SK-N-SH (cell line): Measurements from ENCODE around the gene ZNF277.

Experiments
- CHD2 ChIP-seq: fragments of 150-350 bp; IDR thresholded peaks from 2 replicates; pipeline ENCODE4 v1.6.1; 2018; ENCODE audit warnings: low read length; ENCODE audit not compliant: partially characterized antibody
- ELF1 ChIP-seq: IDR thresholded peaks from 2 replicates; pipeline ENCODE4 v1.4.0; 2012
- EP300 ChIP-seq, 2 experiments: IDR thresholded peaks; 2 replicates each; pipeline versions ENCODE4 v1.4.0 to v1.6.1; 2012; ENCODE audit warnings: borderline replicate concordance in 1 of 2, low read depth in 1 of 2, low read length in 1 of 2
- EZH2phosphoT487 ChIP-seq: fragments of 200-600 bp; sonication (generic); IDR thresholded peaks from 2 replicates; pipeline ENCODE4 v1.6.1; 2017; ENCODE audit warnings: low read depth, mixed run types, mild to moderate bottlenecking, antibody characterized with exemption, moderate library complexity, borderline replicate concordance
- FOXM1 ChIP-seq: IDR thresholded peaks from 2 replicates; pipeline ENCODE4 v1.4.0; 2012; ENCODE audit warnings: low read depth, mild to moderate bottlenecking
- GABPA ChIP-seq: IDR thresholded peaks from 2 replicates; pipeline ENCODE4 v1.4.0; 2012; ENCODE audit warnings: low read depth, mild to moderate bottlenecking
- POLR2AphosphoS5 ChIP-seq: IDR thresholded peaks from 2 replicates; pipeline ENCODE4 v1.6.1; 2012; ENCODE audit warnings: low read depth, low read length
- SIN3A ChIP-seq: IDR thresholded peaks from 2 replicates; pipeline ENCODE4 v1.6.1; 2012; ENCODE audit warnings: low read depth, mild to moderate bottlenecking, low read length, moderate library complexity, borderline replicate concordance
- TAF1 ChIP-seq: IDR thresholded peaks from 2 replicates; pipeline ENCODE4 v1.6.1; 2012; ENCODE audit warnings: low read depth, mild to moderate bottlenecking, low read length, moderate library complexity, borderline replicate concordance
- USF2 ChIP-seq: fragments of 150-350 bp; IDR thresholded peaks from 2 replicates; pipeline ENCODE4 v1.6.1; 2017; ENCODE audit warnings: antibody characterized with exemption, low read length, low read depth, borderline replicate concordance
- YY1 ChIP-seq: IDR thresholded peaks from 2 replicates; pipeline ENCODE4 v1.4.0; 2012; ENCODE audit warnings: low read depth, mild to moderate bottlenecking
- TF ChIP-seq, protein P1 (sequence below): IDR thresholded peaks from 2 replicates; pipeline ENCODE4 v1.4.0; 2012; ENCODE audit warnings: low read depth
- TF ChIP-seq, protein P2 (sequence below): fragments of 200-600 bp; sonication (generic); IDR thresholded peaks from 2 replicates; pipeline ENCODE4 v1.6.1; 2017; ENCODE audit warnings: antibody characterized with exemption, mild to moderate bottlenecking, moderate library complexity
- TF ChIP-seq, protein P3 (sequence below): IDR thresholded peaks from 2 replicates; pipeline ENCODE4 v1.6.1; 2012; ENCODE audit warnings: mild to moderate bottlenecking, low read depth, low read length, moderate library complexity

DNA sequence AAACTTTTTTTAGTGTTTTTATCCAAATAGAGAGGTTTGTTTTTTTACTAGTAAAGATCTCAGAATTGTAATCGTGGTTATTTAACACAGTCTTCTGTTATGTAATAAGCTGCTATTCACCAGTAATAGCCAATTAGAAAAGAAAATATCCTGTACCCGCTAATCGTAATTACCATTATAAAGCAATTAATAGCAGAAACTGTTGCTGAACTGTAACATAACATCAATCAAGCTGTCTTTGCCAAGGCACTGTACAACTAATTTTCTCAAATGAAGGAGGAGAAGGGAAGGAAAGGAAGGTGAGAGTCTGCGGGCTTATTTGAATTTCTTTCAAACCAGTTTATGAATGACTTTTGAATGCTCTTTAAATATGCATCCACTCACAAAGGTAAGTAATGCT is 9.3 kb downstream of the ZNF277 start:
- TF ChIP-seq, protein P1, sequence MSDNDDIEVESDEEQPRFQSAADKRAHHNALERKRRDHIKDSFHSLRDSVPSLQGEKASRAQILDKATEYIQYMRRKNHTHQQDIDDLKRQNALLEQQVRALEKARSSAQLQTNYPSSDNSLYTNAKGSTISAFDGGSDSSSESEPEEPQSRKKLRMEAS, result no peak
- TF ChIP-seq, protein P2, sequence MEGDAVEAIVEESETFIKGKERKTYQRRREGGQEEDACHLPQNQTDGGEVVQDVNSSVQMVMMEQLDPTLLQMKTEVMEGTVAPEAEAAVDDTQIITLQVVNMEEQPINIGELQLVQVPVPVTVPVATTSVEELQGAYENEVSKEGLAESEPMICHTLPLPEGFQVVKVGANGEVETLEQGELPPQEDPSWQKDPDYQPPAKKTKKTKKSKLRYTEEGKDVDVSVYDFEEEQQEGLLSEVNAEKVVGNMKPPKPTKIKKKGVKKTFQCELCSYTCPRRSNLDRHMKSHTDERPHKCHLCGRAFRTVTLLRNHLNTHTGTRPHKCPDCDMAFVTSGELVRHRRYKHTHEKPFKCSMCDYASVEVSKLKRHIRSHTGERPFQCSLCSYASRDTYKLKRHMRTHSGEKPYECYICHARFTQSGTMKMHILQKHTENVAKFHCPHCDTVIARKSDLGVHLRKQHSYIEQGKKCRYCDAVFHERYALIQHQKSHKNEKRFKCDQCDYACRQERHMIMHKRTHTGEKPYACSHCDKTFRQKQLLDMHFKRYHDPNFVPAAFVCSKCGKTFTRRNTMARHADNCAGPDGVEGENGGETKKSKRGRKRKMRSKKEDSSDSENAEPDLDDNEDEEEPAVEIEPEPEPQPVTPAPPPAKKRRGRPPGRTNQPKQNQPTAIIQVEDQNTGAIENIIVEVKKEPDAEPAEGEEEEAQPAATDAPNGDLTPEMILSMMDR, result no peak
- TF ChIP-seq TAF1, result no peak
- no peak for TF ChIP-seq POLR2AphosphoS5
- no peak for TF ChIP-seq CHD2
- TF ChIP-seq, protein P3, sequence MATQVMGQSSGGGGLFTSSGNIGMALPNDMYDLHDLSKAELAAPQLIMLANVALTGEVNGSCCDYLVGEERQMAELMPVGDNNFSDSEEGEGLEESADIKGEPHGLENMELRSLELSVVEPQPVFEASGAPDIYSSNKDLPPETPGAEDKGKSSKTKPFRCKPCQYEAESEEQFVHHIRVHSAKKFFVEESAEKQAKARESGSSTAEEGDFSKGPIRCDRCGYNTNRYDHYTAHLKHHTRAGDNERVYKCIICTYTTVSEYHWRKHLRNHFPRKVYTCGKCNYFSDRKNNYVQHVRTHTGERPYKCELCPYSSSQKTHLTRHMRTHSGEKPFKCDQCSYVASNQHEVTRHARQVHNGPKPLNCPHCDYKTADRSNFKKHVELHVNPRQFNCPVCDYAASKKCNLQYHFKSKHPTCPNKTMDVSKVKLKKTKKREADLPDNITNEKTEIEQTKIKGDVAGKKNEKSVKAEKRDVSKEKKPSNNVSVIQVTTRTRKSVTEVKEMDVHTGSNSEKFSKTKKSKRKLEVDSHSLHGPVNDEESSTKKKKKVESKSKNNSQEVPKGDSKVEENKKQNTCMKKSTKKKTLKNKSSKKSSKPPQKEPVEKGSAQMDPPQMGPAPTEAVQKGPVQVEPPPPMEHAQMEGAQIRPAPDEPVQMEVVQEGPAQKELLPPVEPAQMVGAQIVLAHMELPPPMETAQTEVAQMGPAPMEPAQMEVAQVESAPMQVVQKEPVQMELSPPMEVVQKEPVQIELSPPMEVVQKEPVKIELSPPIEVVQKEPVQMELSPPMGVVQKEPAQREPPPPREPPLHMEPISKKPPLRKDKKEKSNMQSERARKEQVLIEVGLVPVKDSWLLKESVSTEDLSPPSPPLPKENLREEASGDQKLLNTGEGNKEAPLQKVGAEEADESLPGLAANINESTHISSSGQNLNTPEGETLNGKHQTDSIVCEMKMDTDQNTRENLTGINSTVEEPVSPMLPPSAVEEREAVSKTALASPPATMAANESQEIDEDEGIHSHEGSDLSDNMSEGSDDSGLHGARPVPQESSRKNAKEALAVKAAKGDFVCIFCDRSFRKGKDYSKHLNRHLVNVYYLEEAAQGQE, result no peak
- TF ChIP-seq ELF1, result no peak
- TF ChIP-seq EP300 (IDR thresholded peaks at IDR 0.05; ENCODE audit: borderline replicate concordance in 1 of 2, low read depth in 1 of 2, low read length in 1 of 2), result no peak
- TF ChIP-seq YY1, result no peak
- no peak for TF ChIP-seq FOXM1
- no peak for TF ChIP-seq USF2
- TF ChIP-seq EZH2phosphoT487, result no peak
- no peak for TF ChIP-seq GABPA
- no peak for TF ChIP-seq SIN3A
